GM12865 (cell line): ENCODE data around the gene CIDEC.

Experiments
- DNase-seq: peaks from one replicate; pipeline ENCODE4 v3.0.0; 2010; ENCODE audit warnings: low read depth
- H3K4me3 ChIP-seq: 2 replicates; pipeline ENCODE4 v1.5.1; 2011; ENCODE audit warnings: mild to moderate bottlenecking, low read depth, low read length, control low read depth
- TF ChIP-seq, protein P1 (sequence below): IDR thresholded peaks from 2 replicates; pipeline ENCODE4 v1.5.1; 2011; ENCODE audit warnings: low read length, control low read depth, low read depth, inconsistent platforms; ENCODE audit not compliant: insufficient read depth; ENCODE audit errors: missing control alignments

Gene CIDEC

GRCh38 chr3:9879830-9880549, at the start of gene CIDEC:
Gene CIDEC (minus strand): TSS chr3:9880253. CDS start chr3:9878486, 1,767 bp downstream.
- DNase-seq, result peak; percentile 41
- H3K4me3 ChIP-seq, result no peak within 1 kb of the TSS
- TF ChIP-seq, protein P1, sequence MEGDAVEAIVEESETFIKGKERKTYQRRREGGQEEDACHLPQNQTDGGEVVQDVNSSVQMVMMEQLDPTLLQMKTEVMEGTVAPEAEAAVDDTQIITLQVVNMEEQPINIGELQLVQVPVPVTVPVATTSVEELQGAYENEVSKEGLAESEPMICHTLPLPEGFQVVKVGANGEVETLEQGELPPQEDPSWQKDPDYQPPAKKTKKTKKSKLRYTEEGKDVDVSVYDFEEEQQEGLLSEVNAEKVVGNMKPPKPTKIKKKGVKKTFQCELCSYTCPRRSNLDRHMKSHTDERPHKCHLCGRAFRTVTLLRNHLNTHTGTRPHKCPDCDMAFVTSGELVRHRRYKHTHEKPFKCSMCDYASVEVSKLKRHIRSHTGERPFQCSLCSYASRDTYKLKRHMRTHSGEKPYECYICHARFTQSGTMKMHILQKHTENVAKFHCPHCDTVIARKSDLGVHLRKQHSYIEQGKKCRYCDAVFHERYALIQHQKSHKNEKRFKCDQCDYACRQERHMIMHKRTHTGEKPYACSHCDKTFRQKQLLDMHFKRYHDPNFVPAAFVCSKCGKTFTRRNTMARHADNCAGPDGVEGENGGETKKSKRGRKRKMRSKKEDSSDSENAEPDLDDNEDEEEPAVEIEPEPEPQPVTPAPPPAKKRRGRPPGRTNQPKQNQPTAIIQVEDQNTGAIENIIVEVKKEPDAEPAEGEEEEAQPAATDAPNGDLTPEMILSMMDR, result no peak

DNA sequence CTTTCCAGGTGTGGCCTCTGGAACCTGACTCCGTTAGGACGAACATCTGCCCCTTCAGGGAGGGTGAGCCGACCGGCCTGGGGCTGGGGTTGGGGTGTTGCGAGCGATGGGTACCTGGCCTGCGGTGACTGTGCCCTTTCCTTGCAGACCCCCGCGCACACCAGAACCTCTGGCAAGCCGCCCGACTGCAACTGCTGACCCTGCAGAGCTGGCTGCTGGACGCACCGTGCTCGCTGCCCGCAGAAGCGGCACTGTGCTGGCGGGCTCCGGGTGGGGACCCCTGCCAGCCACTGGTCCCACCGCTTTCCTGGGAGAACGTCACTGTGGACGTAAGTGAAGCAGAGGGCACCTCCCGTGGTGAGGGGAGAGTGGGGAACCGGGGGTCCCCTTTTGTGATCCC, 48.1 kb upstream of the CIDEC start:
- TF ChIP-seq, protein P1, result no peak
- no peak overlapping the region for H3K4me3 ChIP-seq
- no peak for DNase-seq

GRCh38 chr3:9918261-9919038, 38.4 kb upstream of the CIDEC start:
- DNase-seq, result no peak
- no peak overlapping the region for H3K4me3 ChIP-seq
- TF ChIP-seq, protein P1, result no peak

- H3K4me3 ChIP-seq, result no peak overlapping the region
- TF ChIP-seq, protein P1, result no peak
- DNase-seq, result no peak
These were observed 37.8 kb upstream of the CIDEC start for GRCh38 chr3:9917820-9918219.

GRCh38 chr3:9916734-9917680, 37.0 kb upstream of the CIDEC start, which contains the start of gene IL17RC:
Gene IL17RC (plus strand): TSS chr3:9917098. CDS start chr3:9917316, 218 bp downstream.
- peak within 1 kb of the TSS; percentile 39 for H3K4me3 ChIP-seq
- TF ChIP-seq, protein P1, result no peak
- DNase-seq, result no peak

GRCh38 chr3:9916346-9916733, 36.3 kb upstream of the CIDEC start:
- TF ChIP-seq, protein P1, result no peak
- H3K4me3 ChIP-seq, result no peak overlapping the region
- DNase-seq, result no peak
